NT2/D1 (cell line): ENCODE measurements around the gene TANK.
"Not testable (repeated sequence)": the region's sequence is repeated elsewhere in the genome, so short reads cannot be mapped to it uniquely, and the experiment has no call there.

ENCODE experiments used
- DNase-seq: peaks from one replicate; pipeline ENCODE4 v3.0.0-alpha.2; 2011; ENCODE audit warnings: low read depth, low spot score
- H3K27me3 ChIP-seq: 2 replicates; pipeline ENCODE4 v1.6.0; 2011; ENCODE audit warnings: mild to moderate bottlenecking; ENCODE audit not compliant: insufficient read length, insufficient read depth
- H3K36me3 ChIP-seq: 2 replicates; pipeline ENCODE4 v1.6.1; 2011; ENCODE audit warnings: mild to moderate bottlenecking, low read length, mixed read lengths; ENCODE audit not compliant: insufficient read depth, insufficient read length
- H3K4me1 ChIP-seq: 2 replicates; pipeline ENCODE4 v1.5.1; 2011; ENCODE audit not compliant: insufficient read depth, insufficient read length
- H3K4me3 ChIP-seq: 2 replicates; pipeline ENCODE4 v1.5.1; 2011; ENCODE audit warnings: low read depth; ENCODE audit not compliant: insufficient read length
- H3K9ac ChIP-seq: 2 replicates; pipeline ENCODE4 v1.6.0; 2011; ENCODE audit warnings: low read depth; ENCODE audit not compliant: insufficient read length
- H3K9me3 ChIP-seq: 2 replicates; pipeline ENCODE4 v1.5.1; 2011; ENCODE audit warnings: mild to moderate bottlenecking, low read length; ENCODE audit not compliant: insufficient read depth
- SUZ12 ChIP-seq: IDR thresholded peaks from 2 replicates; pipeline ENCODE4 v1.6.1; 2011; ENCODE audit not compliant: insufficient read length, insufficient read depth; ENCODE audit errors: extremely low read depth
- YY1 ChIP-seq: IDR thresholded peaks from 2 replicates; pipeline ENCODE4 v1.6.1; 2011; ENCODE audit not compliant: insufficient read length, insufficient read depth
- ZNF274 ChIP-seq: IDR thresholded peaks from 2 replicates; pipeline ENCODE4 v1.6.1; 2011; ENCODE audit warnings: mild to moderate bottlenecking, low read depth, low read length

TANK gene

DNA sequence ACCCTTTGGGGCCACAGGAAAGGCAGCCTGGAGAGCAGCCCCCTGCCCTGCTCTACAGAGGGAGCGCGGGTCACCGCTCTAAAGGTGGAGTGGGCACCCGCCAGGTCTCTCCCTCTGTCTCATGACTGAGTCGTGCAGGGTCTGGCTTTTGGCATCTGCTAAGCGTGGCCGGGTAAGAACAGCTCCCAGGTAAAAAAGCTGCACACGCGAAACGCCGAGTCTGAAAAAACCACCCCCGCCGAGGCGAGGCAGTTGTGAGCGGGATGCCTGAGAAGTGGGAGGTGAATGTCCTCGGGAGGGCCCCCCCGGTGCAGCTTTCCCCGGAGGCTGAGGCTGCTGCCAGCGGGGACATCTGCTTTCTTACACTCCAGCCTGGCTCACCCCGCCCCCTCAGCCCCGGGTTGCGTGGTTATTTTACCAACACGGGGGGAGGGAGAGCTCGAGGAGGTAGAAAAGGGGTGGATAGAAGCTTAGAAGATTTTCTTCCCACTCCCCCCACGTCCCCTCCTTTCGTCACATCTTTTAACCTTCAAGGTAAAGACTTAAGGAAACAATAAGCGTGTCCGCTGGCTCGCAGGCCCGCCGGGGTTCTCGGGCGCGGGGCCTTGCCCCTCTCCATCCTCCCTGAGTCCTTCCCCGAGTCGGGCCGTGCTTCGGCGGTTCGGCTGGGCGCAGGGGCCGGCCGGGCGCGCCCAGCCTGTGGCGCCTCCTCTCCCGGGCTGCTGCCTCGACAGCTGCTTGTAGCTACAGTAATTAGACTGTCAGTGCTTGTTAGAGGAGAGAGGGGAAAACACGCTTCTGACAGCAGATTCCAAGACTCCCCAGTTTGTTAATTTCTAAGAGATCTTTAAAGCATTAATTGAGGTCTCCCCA lies 77.4 kb downstream of the TANK start:
- DNase-seq: no peak
- no peak for TF ChIP-seq YY1
- TF ChIP-seq ZNF274: no peak
- TF ChIP-seq SUZ12: peak; percentile 5
- H3K9ac ChIP-seq: peak overlapping the region; percentile 70
- no peaks in the 10 kb centered on the region for H3K9me3 ChIP-seq
- H3K27me3 ChIP-seq: peaks cover 35% of the 10 kb centered on the region
- peaks cover 7% of the 10 kb centered on the region for H3K36me3 ChIP-seq
- H3K4me1 ChIP-seq: no peaks in the 10 kb centered on the region
- H3K4me3 ChIP-seq: peak overlapping the region; percentile 63

DNA sequence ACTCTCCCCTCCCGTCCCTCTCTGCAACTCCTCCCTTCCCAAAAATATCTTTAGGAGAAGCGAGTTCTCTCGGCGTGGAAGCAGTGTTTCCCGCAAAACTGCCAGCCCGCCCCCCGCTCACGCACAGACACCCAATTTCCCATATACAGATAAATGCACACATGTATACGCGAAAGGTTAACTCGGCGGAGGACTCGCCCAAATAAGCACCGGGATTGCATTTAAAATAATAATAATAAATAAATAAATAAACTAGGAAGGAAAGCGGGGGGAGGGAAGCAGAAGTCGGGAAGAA lies 78.0 kb downstream of the TANK start:
- Histone ChIP-seq H3K4me1 (no peaks in the 10 kb centered on the region), H3K9me3 (no peaks in the 10 kb centered on the region), H3K36me3 (peaks cover 7% of the 10 kb centered on the region), H3K27me3 (peaks cover 39% of the 10 kb centered on the region), H3K9ac (peak overlapping the region; percentile 70), H3K4me3 (peak overlapping the region; percentile 63)
- no peak for DNase-seq
- TF ChIP-seq ZNF274: no peak
- no peak for TF ChIP-seq YY1
- no peak for TF ChIP-seq SUZ12

DNA sequence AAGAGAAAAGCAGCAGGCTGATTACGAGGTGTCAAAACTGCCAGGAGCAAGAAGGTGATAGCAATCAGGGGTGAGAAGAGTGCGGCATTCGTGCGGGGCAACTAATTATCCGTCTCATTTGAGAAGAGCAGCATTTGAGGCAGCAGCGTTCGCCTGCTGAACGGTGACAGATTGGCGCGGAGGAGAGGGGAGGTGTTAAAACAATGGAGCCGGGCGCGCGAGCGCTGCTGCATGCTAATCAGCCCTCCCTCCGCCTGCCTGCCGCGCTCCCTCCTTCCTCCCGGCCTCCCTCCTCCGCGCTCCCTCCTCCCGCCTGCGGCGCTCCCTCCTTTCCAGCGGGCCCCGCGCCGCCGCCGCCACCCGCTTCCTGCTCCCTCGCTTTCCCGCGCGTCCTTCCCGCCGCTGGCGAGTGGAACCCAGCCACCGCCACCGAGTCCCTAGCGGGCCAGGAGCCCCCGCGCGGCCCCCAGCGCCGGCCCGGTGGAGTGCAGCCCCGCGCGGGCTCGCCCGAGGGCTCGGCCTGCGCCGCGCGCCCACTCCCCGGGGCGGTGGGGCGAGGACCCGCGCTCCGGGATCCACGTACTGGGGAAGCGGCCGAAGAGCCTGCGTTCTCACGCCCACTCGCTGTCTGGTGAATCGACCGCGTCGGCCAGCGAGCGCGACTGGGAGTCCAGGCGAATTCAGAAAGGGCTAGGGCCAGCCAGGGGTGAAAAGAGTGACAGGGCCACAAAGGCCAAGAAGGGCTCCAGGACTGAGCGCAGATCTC lies 78.5 kb downstream of the TANK start:
- H3K9me3 ChIP-seq: no peaks in the 10 kb centered on the region
- TF ChIP-seq YY1 (peak; percentile 29), SUZ12 (no peak)
- H3K4me1 ChIP-seq: no peaks in the 10 kb centered on the region
- peak overlapping the region; percentile 63 for H3K4me3 ChIP-seq
- DNase-seq: peak; percentile 80
- H3K36me3 ChIP-seq: peaks cover 7% of the 10 kb centered on the region
- peak overlapping the region; percentile 90 for H3K9ac ChIP-seq
- H3K27me3 ChIP-seq: peaks cover 39% of the 10 kb centered on the region

DNA sequence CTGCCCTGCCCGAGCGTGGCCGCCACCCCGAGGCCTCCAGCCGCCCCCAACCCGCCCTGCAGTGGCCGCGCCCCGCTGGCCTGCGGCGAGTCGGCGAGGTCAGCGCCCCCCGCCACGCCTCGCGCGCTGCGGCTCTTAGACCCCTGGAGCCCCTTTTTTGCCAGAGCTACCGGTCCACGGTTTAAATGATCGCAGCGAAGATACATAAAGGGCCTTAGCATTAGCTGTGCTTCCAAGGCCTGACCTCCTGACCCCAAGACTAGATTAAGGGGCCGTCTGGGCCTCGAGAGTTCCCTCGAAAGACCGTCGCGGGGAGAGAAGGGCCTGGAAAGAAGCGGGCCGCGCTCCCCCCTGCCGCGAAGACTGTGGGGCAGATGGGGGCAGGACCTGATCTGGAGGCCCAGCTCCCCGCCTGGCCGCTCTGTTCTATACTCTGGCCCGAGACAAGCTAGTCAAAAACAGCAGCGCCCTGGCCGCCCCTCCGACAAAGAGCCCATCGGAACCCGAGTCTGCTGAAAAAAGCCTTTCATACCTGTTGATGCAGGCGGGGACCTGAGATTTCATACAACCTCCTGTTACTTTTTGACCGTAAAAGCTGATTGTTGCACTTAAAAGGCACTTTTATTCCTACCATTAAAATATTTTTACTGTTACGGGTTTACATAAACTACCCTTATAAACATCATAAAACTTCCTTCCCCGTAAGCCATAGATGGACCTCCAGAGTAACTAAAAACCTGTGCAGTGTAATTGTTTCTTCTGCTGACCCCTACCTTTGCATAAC lies 79.3 kb downstream of the TANK start:
- Histone ChIP-seq H3K27me3 (peaks cover 39% of the 10 kb centered on the region), H3K9me3 (no peaks in the 10 kb centered on the region), H3K36me3 (peaks cover 7% of the 10 kb centered on the region), H3K4me3 (peak overlapping the region; percentile 63), H3K9ac (peak overlapping the region; percentile 90), H3K4me1 (no peaks in the 10 kb centered on the region)
- no peak for DNase-seq
- no peak for TF ChIP-seq YY1
- TF ChIP-seq SUZ12: no peak
- TF ChIP-seq ZNF274: no peak

DNA sequence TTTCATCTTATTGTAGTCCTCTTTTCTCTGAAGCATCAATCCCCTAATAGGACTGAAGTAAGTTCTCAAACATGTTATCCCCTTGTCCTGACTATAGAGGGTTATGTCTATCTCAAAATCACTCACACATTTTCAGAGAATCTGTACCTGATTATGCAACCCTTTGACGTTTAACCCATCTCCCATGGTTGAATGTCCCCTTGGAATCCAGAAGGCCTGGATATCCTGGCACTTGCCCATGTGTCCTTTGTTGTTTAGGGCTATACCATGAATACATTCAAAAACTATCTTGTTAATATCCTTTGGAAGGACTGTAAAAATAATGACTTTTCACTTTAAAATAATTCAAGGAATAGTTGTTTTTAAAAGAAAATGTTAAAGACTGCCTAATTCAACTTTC lies 81.7 kb downstream of the TANK start:
- no peaks in the 10 kb centered on the region for H3K9me3 ChIP-seq

DNA sequence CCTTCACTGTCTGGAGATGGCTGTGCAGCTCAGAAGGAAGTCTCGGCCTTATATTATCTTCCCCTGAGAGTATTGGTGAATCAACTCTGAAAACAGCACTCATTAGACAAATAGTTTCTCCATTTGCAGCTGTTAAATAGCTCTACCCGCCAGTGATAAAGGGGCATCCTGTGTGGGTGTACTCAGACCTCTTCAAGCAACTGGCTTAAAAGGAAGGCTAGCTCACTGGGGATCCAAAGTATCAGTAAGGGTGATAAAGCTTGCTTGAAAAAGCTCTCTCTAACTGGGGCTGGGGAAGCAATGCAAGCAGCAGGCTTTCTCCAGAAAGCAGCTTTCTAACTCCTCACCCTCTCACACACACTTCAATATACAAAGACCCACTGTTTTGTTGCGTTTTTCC lies 83.1 kb downstream of the TANK start:
- no peaks in the 10 kb centered on the region for H3K9me3 ChIP-seq
- peaks cover 31% of the 10 kb centered on the region for H3K27me3 ChIP-seq
- H3K4me3 ChIP-seq: no peak overlapping the region
- no peak for DNase-seq
- no peaks in the 10 kb centered on the region for H3K4me1 ChIP-seq
- no peak overlapping the region for H3K9ac ChIP-seq
- peaks cover 3% of the 10 kb centered on the region for H3K36me3 ChIP-seq
- TF ChIP-seq ZNF274: no peak
- no peak for TF ChIP-seq SUZ12
- TF ChIP-seq YY1: no peak

More for the DNA sequence above, 81.7 kb downstream of the TANK start:
- Histone ChIP-seq H3K9ac (no peak overlapping the region), H3K4me3 (no peak overlapping the region), H3K36me3 (peaks cover 3% of the 10 kb centered on the region), H3K4me1 (no peaks in the 10 kb centered on the region), H3K27me3 (peaks cover 39% of the 10 kb centered on the region)
- no peak for DNase-seq
- TF ChIP-seq YY1: no peak
- no peak for TF ChIP-seq ZNF274
- TF ChIP-seq SUZ12: no peak

DNA sequence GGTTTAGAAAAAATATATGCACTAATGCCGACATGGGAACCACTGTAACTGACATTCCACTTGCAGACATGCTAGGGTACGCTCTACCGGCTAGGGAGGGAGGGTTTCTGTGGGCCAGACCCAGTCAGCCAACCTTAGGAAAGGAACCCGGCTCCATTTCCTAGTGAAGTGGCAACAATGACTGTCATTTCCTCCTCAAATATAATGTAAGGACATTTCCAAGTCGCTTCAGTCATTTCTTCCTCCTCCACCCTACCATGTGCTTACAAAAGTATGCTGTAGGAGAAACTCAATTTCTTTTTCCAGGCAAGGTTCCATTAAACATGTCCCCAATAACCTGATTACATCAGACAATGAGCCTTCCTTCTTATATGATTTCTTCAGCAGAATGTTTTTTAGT lies 83.7 kb downstream of the TANK start:
- Histone ChIP-seq H3K4me3 (no peak overlapping the region), H3K4me1 (no peaks in the 10 kb centered on the region), H3K9me3 (no peaks in the 10 kb centered on the region), H3K9ac (peak overlapping the region; percentile 12), H3K27me3 (peaks cover 31% of the 10 kb centered on the region), H3K36me3 (peaks cover 3% of the 10 kb centered on the region)
- DNase-seq: no peak
- no peak for TF ChIP-seq YY1
- no peak for TF ChIP-seq SUZ12
- no peak for TF ChIP-seq ZNF274

DNA sequence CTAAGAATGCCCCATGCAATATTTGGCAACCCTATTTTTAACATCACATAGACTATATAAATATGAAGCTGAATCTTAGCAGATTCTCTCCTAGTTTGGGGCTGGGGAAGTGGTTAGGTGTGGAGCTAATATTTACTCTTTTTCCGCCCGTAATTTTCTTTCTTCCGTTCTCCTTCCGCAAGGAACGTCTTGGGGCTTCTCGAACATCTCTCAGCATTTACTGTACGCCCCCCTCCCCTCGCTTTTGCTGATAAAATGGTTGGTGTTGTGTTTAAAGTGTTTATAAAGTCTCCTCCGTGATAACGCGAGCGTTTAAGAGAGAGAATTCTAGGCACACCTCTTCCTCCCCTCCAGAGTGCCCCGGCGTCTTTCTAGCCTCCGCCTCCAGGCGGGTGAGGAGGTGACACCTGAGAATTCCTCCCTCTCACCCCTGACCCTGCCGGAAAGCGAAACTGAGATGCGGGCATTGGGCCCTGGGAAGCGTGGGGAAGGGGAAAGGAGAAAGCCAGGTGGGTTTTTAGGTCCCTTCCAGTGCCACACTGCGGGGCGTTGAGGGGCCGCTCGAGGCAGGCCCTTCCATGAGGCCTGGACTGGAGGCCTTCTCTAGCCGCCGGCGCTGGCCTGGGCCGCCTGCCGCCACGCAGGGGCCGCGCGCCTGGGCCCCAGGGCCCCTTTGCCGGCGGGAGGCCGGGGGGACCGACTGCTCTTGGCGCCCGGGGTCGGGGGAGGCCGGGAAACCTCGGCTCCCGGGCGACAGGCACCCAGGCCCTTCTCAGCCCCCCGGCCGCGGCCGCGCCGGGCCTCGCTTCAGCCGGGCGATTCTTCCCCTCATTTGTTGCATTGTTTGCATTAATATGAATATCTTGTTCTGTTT lies 84.4 kb downstream of the TANK start:
- Histone ChIP-seq H3K27me3 (peaks cover 30% of the 10 kb centered on the region), H3K4me3 (peak overlapping the region; percentile 50), H3K9ac (peak overlapping the region; percentile 79)
- not testable (repeated sequence) for H3K9me3 ChIP-seq, H3K36me3 ChIP-seq, H3K4me1 ChIP-seq
- DNase-seq: peak; percentile 60
